WTC11 (cell line): ENCODE measurements around the gene SYCE1L. TPM values are rescaled to one million over a fixed set of nuclear protein-coding genes. Genes with fewer than 3 reads are reported as not detected.
"Not testable (repeated sequence)": the region's sequence is repeated elsewhere in the genome, so short reads cannot be mapped to it uniquely, and the experiment has no call there.

ENCODE experiments used
- ATAC-seq: fragments of 200-7000 bp; cut with Tn5 transposase; 2 replicates; pipeline ENCODE4 v1.10.0; 2021; ENCODE audit warnings: mild to moderate bottlenecking, moderate library complexity
- CTCF ChIA-PET: fragments of 300-600 bp; sonication (Branson Sonifier 250); formaldehyde crosslinking; loops from one replicate; lab custom pipeline; 2021; ENCODE audit warnings: antibody characterized with exemption; lab: Charles Lee
- POLR2A ChIA-PET: fragments of 350-600 bp; sonication (Branson Sonifier 250); formaldehyde crosslinking; loops from one replicate; lab custom pipeline; 2021; ENCODE audit warnings: antibody characterized with exemption; lab: Charles Lee
- DNase-seq: peaks from one replicate; pipeline ENCODE4 v3.0.0; 2021; ENCODE audit warnings: low spot score
- H3K27ac Mint-ChIP-seq: 2 replicates; pipeline ENCODE4 v1.8.0; 2021; ENCODE audit warnings: mixed read lengths
- H3K27me3 Mint-ChIP-seq: 2 replicates; pipeline ENCODE4 v1.8.0; 2021; ENCODE audit warnings: low read depth, mild to moderate bottlenecking, moderate library complexity, mixed read lengths
- H3K36me3 Mint-ChIP-seq: 2 replicates; pipeline ENCODE4 v1.8.0; 2021; ENCODE audit warnings: mixed read lengths
- H3K4me1 Mint-ChIP-seq: 2 replicates; pipeline ENCODE4 v1.8.0; 2022; ENCODE audit warnings: mixed read lengths
- H3K4me3 Mint-ChIP-seq: 2 replicates; pipeline ENCODE4 v1.8.0; 2021; ENCODE audit warnings: mild to moderate bottlenecking, moderate library complexity, mixed read lengths
- H3K9me3 Mint-ChIP-seq: 2 replicates; pipeline ENCODE4 v1.8.0; 2021; ENCODE audit warnings: mixed read lengths
- ARID4B ChIP-seq: sonication (generic); formaldehyde crosslinking; IDR thresholded peaks from 2 replicates; pipeline ENCODE4 v1.8.0; 2023; ENCODE audit warnings: missing genetic modification reagents, mild to moderate bottlenecking, borderline replicate concordance
- ATF1 ChIP-seq: sonication (generic); formaldehyde crosslinking; IDR thresholded peaks from 2 replicates; pipeline ENCODE4 v1.8.1; 2023; ENCODE audit warnings: mild to moderate bottlenecking, moderate library complexity, missing genetic modification reagents
- GABPB1 ChIP-seq: sonication (generic); formaldehyde crosslinking; IDR thresholded peaks from 2 replicates; pipeline ENCODE4 v1.8.1; 2023; ENCODE audit warnings: mild to moderate bottlenecking, missing genetic modification reagents
- JAZF1 ChIP-seq: fragments of 250-450 bp; sonication (Bioruptor Pico); IDR thresholded peaks from 2 replicates; pipeline ENCODE4 v1.9.0; 2021; ENCODE audit warnings: moderate library complexity, mild to moderate bottlenecking, inconsistent platforms
- NFATC4 ChIP-seq: fragments of 250-450 bp; sonication (Bioruptor Pico); IDR thresholded peaks from 2 replicates; pipeline ENCODE4 v1.9.0; 2021; ENCODE audit warnings: mild to moderate bottlenecking
- NR1H2 ChIP-seq: sonication (generic); formaldehyde crosslinking; IDR thresholded peaks from 2 replicates; pipeline ENCODE4 v1.9.0; 2021; ENCODE audit warnings: mild to moderate bottlenecking, moderate library complexity, missing genetic modification reagents
- PREB ChIP-seq: sonication (generic); formaldehyde crosslinking; IDR thresholded peaks from 2 replicates; pipeline ENCODE4 v1.8.1; 2022; ENCODE audit warnings: mild to moderate bottlenecking, missing genetic modification reagents, moderate library complexity, borderline replicate concordance
- ZNF396 ChIP-seq: fragments of 250-450 bp; sonication (Bioruptor Pico); IDR thresholded peaks from 2 replicates; pipeline ENCODE4 v1.8.0; 2021; ENCODE audit warnings: mild to moderate bottlenecking, moderate library complexity, borderline replicate concordance
- ZNF423 ChIP-seq: fragments of 250-450 bp; sonication (Bioruptor Pico); IDR thresholded peaks from 2 replicates; pipeline ENCODE4 v2.1.2; 2022; ENCODE audit warnings: mild to moderate bottlenecking, moderate library complexity
- ZSCAN18 ChIP-seq: fragments of 250-450 bp; sonication (Bioruptor Pico); IDR thresholded peaks from 2 replicates; pipeline ENCODE4 v2.1.2; 2022; ENCODE audit warnings: mild to moderate bottlenecking, moderate library complexity
- total RNA-seq: library from RNA; stranded (reverse); gene quantifications from 3 replicates; pipeline ENCODE4 v1.2.3, GENCODE V29; 2021
- TF ChIP-seq, protein P1 (sequence below): sonication (generic); formaldehyde crosslinking; IDR thresholded peaks from 2 replicates; pipeline ENCODE4 v1.8.1; 2022; ENCODE audit warnings: missing genetic modification reagents, borderline replicate concordance
- TF ChIP-seq, protein P2 (sequence below): sonication (generic); formaldehyde crosslinking; IDR thresholded peaks from 2 replicates; pipeline ENCODE4 v1.8.0; 2023; ENCODE audit warnings: mild to moderate bottlenecking, missing genetic modification reagents
- TF ChIP-seq, protein P3 (sequence below): sonication (generic); formaldehyde crosslinking; IDR thresholded peaks from 2 replicates; pipeline ENCODE4 v1.8.1; 2022; ENCODE audit warnings: low read depth, missing genetic modification reagents, borderline replicate concordance

The SYCE1L gene
- total RNA-seq, 1 experiment from 2014 or later, result 7.0 TPM

DNA sequence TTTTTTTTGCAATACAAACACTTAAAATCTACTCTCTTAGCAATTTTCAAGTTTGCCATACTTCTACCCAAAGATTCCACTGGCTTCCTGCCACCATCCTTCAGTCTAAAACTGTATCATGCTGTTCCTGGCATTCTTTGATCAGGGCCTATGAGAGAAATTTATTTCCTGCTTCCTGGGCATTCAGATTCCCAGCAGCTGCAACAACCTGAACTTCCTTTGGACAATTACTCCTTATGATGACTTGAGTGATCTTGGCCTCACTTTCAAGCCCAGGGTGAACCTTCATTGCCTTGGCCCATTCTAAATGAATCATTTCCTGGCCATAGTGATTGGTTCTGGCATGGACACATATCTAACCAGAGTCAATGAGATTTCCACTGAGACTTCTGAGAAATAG lies 26.3 kb upstream of the SYCE1L start:
- Mint-ChIP-seq H3K9me3 (peaks cover 22% of the 10 kb centered on the region), H3K4me3 (no peak overlapping the region), H3K27ac (no peak overlapping the region), H3K27me3 (no peaks in the 10 kb centered on the region; the same call in 1 of the 2 replicates), H3K36me3 (no peaks in the 10 kb centered on the region), H3K4me1 (no peaks in the 10 kb centered on the region)
- TF ChIP-seq ZNF396 (CRISPR knock-in tag), result no peak
- DNase-seq (no peak), ATAC-seq (no peak)
- CTCF ChIA-PET, result no interaction called here
- POLR2A ChIA-PET, result no interaction called here

GRCh38 chr16:77183137-77183536 lies 16.1 kb upstream of the SYCE1L start:
- peaks cover 2% of the 10 kb centered on the region; the same call in 1 of the 2 replicates for H3K27me3 Mint-ChIP-seq
- CTCF ChIA-PET, result no interaction called here
- TF ChIP-seq ZNF423 (CRISPR knock-in tag) (no peak), ARID4B (CRISPR knock-in tag) (no peak), JAZF1 (CRISPR knock-in tag) (no peak), PREB (CRISPR knock-in tag) (no peak), NFATC4 (no peak), ATF1 (no peak), NR1H2 (CRISPR knock-in tag) (no peak), ZSCAN18 (CRISPR knock-in tag) (no peak), GABPB1 (CRISPR knock-in tag) (no peak)
- TF ChIP-seq, protein P1, sequence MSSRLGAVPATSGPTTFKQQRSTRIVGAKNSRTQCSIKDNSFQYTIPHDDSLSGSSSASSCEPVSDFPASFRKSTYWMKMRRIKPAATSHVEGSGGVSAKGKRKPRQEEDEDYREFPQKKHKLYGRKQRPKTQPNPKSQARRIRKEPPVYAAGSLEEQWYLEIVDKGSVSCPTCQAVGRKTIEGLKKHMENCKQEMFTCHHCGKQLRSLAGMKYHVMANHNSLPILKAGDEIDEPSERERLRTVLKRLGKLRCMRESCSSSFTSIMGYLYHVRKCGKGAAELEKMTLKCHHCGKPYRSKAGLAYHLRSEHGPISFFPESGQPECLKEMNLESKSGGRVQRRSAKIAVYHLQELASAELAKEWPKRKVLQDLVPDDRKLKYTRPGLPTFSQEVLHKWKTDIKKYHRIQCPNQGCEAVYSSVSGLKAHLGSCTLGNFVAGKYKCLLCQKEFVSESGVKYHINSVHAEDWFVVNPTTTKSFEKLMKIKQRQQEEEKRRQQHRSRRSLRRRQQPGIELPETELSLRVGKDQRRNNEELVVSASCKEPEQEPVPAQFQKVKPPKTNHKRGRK, result no peak
- TF ChIP-seq, protein P2, sequence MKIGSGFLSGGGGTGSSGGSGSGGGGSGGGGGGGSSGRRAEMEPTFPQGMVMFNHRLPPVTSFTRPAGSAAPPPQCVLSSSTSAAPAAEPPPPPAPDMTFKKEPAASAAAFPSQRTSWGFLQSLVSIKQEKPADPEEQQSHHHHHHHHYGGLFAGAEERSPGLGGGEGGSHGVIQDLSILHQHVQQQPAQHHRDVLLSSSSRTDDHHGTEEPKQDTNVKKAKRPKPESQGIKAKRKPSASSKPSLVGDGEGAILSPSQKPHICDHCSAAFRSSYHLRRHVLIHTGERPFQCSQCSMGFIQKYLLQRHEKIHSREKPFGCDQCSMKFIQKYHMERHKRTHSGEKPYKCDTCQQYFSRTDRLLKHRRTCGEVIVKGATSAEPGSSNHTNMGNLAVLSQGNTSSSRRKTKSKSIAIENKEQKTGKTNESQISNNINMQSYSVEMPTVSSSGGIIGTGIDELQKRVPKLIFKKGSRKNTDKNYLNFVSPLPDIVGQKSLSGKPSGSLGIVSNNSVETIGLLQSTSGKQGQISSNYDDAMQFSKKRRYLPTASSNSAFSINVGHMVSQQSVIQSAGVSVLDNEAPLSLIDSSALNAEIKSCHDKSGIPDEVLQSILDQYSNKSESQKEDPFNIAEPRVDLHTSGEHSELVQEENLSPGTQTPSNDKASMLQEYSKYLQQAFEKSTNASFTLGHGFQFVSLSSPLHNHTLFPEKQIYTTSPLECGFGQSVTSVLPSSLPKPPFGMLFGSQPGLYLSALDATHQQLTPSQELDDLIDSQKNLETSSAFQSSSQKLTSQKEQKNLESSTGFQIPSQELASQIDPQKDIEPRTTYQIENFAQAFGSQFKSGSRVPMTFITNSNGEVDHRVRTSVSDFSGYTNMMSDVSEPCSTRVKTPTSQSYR (CRISPR knock-in tag), result no peak
- TF ChIP-seq, protein P3, sequence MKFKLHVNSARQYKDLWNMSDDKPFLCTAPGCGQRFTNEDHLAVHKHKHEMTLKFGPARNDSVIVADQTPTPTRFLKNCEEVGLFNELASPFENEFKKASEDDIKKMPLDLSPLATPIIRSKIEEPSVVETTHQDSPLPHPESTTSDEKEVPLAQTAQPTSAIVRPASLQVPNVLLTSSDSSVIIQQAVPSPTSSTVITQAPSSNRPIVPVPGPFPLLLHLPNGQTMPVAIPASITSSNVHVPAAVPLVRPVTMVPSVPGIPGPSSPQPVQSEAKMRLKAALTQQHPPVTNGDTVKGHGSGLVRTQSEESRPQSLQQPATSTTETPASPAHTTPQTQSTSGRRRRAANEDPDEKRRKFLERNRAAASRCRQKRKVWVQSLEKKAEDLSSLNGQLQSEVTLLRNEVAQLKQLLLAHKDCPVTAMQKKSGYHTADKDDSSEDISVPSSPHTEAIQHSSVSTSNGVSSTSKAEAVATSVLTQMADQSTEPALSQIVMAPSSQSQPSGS (CRISPR knock-in tag), result no peak
- TF ChIP-seq, all 79 proteins: peak for 0
- no peak for DNase-seq
- H3K4me1 Mint-ChIP-seq, result no peaks in the 10 kb centered on the region
- no peak for ATAC-seq
- no peak overlapping the region for H3K4me3 Mint-ChIP-seq
- peaks cover 4% of the 10 kb centered on the region for H3K9me3 Mint-ChIP-seq
- H3K27ac Mint-ChIP-seq, result no peak overlapping the region
- POLR2A ChIA-PET, result no interaction called here
- H3K36me3 Mint-ChIP-seq, result no peaks in the 10 kb centered on the region

DNA sequence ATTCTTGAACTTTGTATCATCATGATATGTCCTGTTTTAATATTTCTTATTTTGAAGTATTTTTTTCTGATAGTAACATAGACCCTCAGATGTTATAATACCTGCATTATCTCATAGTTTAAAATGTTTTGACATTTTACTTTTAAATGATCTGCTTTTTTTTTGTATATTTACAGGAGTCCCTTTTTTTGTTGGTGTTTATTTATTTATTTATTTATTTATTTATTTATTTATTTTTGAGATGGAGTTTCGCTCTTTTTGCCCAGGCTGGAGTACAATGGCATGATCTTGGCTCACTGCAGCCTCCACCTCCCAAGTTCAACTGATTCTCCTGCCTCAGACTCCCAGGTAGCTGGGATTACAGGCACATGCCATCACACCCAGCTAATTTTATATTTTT lies 12.9 kb upstream of the SYCE1L start:
- CTCF ChIA-PET, result not testable (repeated sequence)

More for the DNA sequence above, 12.9 kb upstream of the SYCE1L start:
- H3K27me3 Mint-ChIP-seq, DNase-seq, POLR2A ChIA-PET, H3K9me3 Mint-ChIP-seq, H3K4me3 Mint-ChIP-seq, H3K27ac Mint-ChIP-seq, ATAC-seq, H3K4me1 Mint-ChIP-seq, H3K36me3 Mint-ChIP-seq: not testable (repeated sequence)
